ENCODE results near the gene ERP44. TPM values are rescaled to one million over a fixed set of nuclear protein-coding genes. Genes with fewer than 3 reads are reported as not detected.
"Not testable (repeated sequence)": the region's sequence is repeated elsewhere in the genome, so short reads cannot be mapped to it uniquely, and the experiment has no call there.

Gene ERP44
- total RNA-seq, 4 donors from 2014 or later = 7.6 to 21.9 (median 12.6) TPM

GRCh38 chr9:100074093-100074492, 24.7 kb downstream of the ERP44 start:
- Histone ChIP-seq H3K27me3 (no peaks in the 10 kb centered on the region), H3K27ac (no peak overlapping the region), H3K36me3 (no peaks in the 10 kb centered on the region), H3K4me3 (no peak overlapping the region), H3K4me1 (no peaks in the 10 kb centered on the region), H3K9me3 (no peaks in the 10 kb centered on the region)
- no peak for DNase-seq
- intact Hi-C loops (cut with DNase I; ENCODE audit: low total_unique reads) = no loop called here
- TF ChIP-seq POLR2A (IDR thresholded peaks at IDR 0.05) (no peak), CTCF (IDR thresholded peaks at IDR 0.05) (no peak)

GRCh38 chr9:100072805-100073204, 26.0 kb downstream of the ERP44 start:
- H3K36me3 ChIP-seq = no peaks in the 10 kb centered on the region
- no peaks in the 10 kb centered on the region for H3K4me1 ChIP-seq
- H3K27ac ChIP-seq = no peak overlapping the region
- TF ChIP-seq POLR2A (IDR thresholded peaks at IDR 0.05) (no peak), CTCF (IDR thresholded peaks at IDR 0.05) (no peak)
- no peaks in the 10 kb centered on the region for H3K9me3 ChIP-seq
- H3K4me3 ChIP-seq = no peak overlapping the region
- intact Hi-C loops (cut with DNase I; ENCODE audit: low total_unique reads) = no loop called here
- no peak for DNase-seq
- H3K27me3 ChIP-seq = no peaks in the 10 kb centered on the region

GRCh38 chr9:100071271-100071670, 27.5 kb downstream of the ERP44 start:
- no peak overlapping the region for H3K4me3 ChIP-seq
- TF ChIP-seq CTCF (IDR thresholded peaks at IDR 0.05) (no peak), POLR2A (IDR thresholded peaks at IDR 0.05) (no peak)
- H3K9me3 ChIP-seq = no peaks in the 10 kb centered on the region
- H3K4me1 ChIP-seq = no peaks in the 10 kb centered on the region
- no peak for DNase-seq
- H3K36me3 ChIP-seq = no peaks in the 10 kb centered on the region
- intact Hi-C loops (cut with DNase I; ENCODE audit: low total_unique reads) = no loop called here
- H3K27ac ChIP-seq = no peak overlapping the region
- no peaks in the 10 kb centered on the region for H3K27me3 ChIP-seq

DNA sequence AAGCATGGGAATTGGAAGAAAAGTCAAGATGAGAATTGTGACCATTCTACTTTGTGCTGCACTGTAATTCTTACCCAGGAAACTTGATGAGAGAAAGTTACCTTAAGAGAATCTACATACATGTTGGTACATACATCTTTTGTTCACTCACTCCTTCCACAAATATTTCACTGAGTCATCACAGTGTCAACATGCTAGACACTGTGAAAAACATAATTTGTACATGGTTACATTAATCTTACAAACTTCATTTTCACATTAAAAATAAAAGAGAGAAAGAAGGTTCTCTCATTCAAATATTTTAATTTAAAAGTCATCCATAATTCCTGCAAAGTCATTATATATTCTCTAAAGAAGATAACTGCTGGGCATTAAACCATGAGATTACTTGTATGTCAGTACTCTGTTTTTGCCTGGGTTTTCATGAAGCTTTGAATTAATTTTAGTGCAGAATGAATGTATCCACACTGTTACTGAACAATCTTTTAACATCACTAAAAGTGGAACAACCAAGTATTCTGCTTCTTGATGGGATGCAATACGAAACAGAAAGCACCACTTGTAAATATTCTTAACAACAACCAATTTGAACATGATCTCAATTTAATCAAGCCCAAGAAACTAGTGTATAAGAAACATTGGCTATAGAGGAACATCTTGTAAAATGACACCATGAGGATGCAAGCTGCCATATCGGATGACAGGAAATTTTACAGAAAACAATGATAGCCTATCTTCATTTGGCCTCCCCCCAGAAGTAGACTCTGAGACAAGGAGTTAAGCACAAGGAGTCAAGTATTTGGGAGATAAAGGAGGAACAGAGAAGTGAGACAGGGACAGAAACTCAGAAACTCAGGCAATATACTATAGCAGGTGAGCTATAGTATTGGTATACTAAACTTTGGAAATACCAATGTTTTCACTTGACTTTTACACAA, 28.4 kb downstream of the ERP44 start:
- H3K27ac ChIP-seq = no peak overlapping the region
- no peak overlapping the region for H3K4me3 ChIP-seq
- H3K9me3 ChIP-seq = no peaks in the 10 kb centered on the region
- H3K4me1 ChIP-seq = no peaks in the 10 kb centered on the region
- no peaks in the 10 kb centered on the region for H3K27me3 ChIP-seq
- intact Hi-C loops (cut with DNase I; ENCODE audit: low total_unique reads) = no loop called here
- TF ChIP-seq CTCF (IDR thresholded peaks at IDR 0.05) (no peak), POLR2A (IDR thresholded peaks at IDR 0.05) (no peak)
- DNase-seq = no peak
- no peaks in the 10 kb centered on the region for H3K36me3 ChIP-seq

DNA sequence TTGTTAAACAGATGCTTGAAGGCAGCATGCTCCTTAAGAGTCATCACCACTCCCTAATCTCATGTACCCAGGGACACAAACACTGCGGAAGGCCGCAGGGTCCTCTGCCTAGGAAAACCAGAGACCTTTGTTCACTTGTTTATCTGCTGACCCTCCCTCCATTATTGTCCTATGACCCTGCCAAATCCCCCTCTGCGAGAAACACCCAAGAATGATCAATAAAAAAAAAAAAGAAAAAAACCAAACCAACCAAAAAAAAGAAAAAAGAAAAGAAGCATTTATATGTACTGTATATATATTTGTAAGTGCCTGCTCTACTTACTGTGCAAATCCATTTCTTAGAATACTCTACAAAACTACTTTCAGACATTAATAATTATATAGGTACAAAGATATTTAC, 29.7 kb downstream of the ERP44 start:
- H3K27ac ChIP-seq; H3K4me3 ChIP-seq; DNase-seq; H3K9me3 ChIP-seq; intact Hi-C loops (cut with DNase I; ENCODE audit: low total_unique reads); H3K27me3 ChIP-seq; H3K4me1 ChIP-seq; H3K36me3 ChIP-seq: not testable (repeated sequence)

DNA sequence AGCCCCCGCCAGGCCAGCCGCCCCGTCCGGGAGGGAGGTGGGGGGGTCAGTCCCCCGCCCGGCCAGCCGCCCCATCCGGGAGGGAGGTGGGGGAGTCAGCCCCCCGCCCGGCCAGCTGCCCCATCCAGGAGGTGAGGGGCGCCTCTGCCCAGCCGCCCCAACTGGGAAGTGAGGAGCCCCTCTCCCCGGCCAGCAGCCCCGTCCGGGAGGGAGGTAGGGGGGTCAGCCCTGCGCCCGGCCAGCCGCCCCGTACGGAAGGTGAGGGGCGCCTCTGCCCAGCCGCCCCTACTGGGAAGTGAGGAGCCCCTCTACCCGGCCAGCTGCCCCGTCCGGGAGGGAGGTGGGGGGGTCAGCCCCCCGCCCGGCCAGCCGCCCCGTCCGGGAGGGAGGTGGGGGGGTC, 30.8 kb downstream of the ERP44 start:
- DNase-seq; H3K27me3 ChIP-seq; H3K4me3 ChIP-seq; H3K4me1 ChIP-seq; H3K9me3 ChIP-seq; intact Hi-C loops (cut with DNase I; ENCODE audit: low total_unique reads); H3K36me3 ChIP-seq; H3K27ac ChIP-seq: not testable (repeated sequence)
